Ascending aorta (tissue), 2 donors: ENCODE results near the gene GRK2. TPM values are rescaled to one million over a fixed set of nuclear protein-coding genes. Genes with fewer than 3 reads are reported as not detected.

Experiments
- DNase-seq, 2 donors: peaks; one replicate each; pipeline ENCODE4 v3.0.0-alpha.2; 2019; ENCODE audit warnings: low spot score in 2 of 2
- H3K27ac ChIP-seq, 2 donors: fragments of 200-600 bp; sonication (generic); one replicate each; pipeline ENCODE4 v1.5.1; 2016 to 2017; ENCODE audit warnings: mild to moderate bottlenecking in 1 of 2
- H3K27me3 ChIP-seq: fragments of 200-600 bp; sonication (generic); one replicate; pipeline ENCODE4 v1.5.1; 2017
- H3K36me3 ChIP-seq, 2 donors: fragments of 200-600 bp; sonication (generic); one replicate each; pipeline ENCODE4 v1.5.1; 2016
- H3K4me1 ChIP-seq, 2 donors: fragments of 200-600 bp; sonication (generic); one replicate each; pipeline ENCODE4 v1.5.1; 2016 to 2017; ENCODE audit warnings: mild to moderate bottlenecking in 1 of 2
- H3K4me3 ChIP-seq, 2 donors: fragments of 200-600 bp; sonication (generic); one replicate each; pipeline ENCODE4 v1.5.1; 2016 to 2017; ENCODE audit warnings: mild to moderate bottlenecking in 1 of 2
- H3K9me3 ChIP-seq, 2 donors: fragments of 200-600 bp; sonication (generic); one replicate each; pipeline ENCODE4 v1.5.1; 2016
- CTCF ChIP-seq, 3 experiments: fragments of 200-600 bp in 2 of 3; fragments of 450-650 bp in 1 of 3; sonication (generic) in 2 of 3; IDR thresholded peaks; one replicate each; pipeline ENCODE4 v1.5.1; 2016 to 2019; ENCODE audit warnings: antibody characterized with exemption in 3 of 3, mild to moderate bottlenecking in 1 of 3, moderate library complexity in 1 of 3
- intact Hi-C: fragments of 100-400 bp; cut with DNase I; formaldehyde crosslinking; loops from one replicate; pipeline ENCODE4 v1.15.1; 2023
- total RNA-seq: library from RNA; depleted of rRNA; stranded (reverse); fragments of >200 nt; gene quantifications from one replicate; pipeline ENCODE4 v1.1.0, GENCODE V29; 2016

The GRK2 gene
- total RNA-seq, 1 donor from 2014 or later = 65.3 TPM

- Histone ChIP-seq H3K4me3 (no peak overlapping the region), H3K36me3 (no peaks in the 10 kb centered on the region), H3K27ac (no peak overlapping the region), H3K4me1 (peaks cover 0 to 12% of the 10 kb centered on the region in 2 donors), H3K27me3 (no peaks in the 10 kb centered on the region), H3K9me3 (no peaks in the 10 kb centered on the region)
- TF ChIP-seq CTCF (IDR thresholded peaks at IDR 0.05) = no peak
- DNase-seq = no peak
- intact Hi-C loops = loop anchor here (2.0 kb wide), 1 partner anchor 245 kb away; no protein-coding TSS in a partner anchor
These were observed 53.7 kb downstream of the GRK2 start for GRCh38 chr11:67320011-67320410.

- H3K27ac ChIP-seq = no peak overlapping the region
- no peak for TF ChIP-seq CTCF (IDR thresholded peaks at IDR 0.05)
- intact Hi-C loops = loop anchor here (2.0 kb wide), 1 partner anchor 246 kb away; no protein-coding TSS in a partner anchor
- no peaks in the 10 kb centered on the region for H3K9me3 ChIP-seq
- H3K27me3 ChIP-seq = no peaks in the 10 kb centered on the region
- DNase-seq = peak in 1 of 2 donors; percentile 25
- H3K36me3 ChIP-seq = no peaks in the 10 kb centered on the region
- no peak overlapping the region for H3K4me3 ChIP-seq
- peaks cover 0 to 12% of the 10 kb centered on the region in 2 donors for H3K4me1 ChIP-seq
These were observed 54.4 kb downstream of the GRK2 start for GRCh38 chr11:67320691-67321090.

GRCh38 chr11:67321313-67321871, 55.1 kb downstream of the GRK2 start:
- no peak for TF ChIP-seq CTCF (IDR thresholded peaks at IDR 0.05)
- H3K27me3 ChIP-seq = no peaks in the 10 kb centered on the region
- intact Hi-C loops = loop anchor here (2.0 kb wide), 1 partner anchor 247 kb away; no protein-coding TSS in a partner anchor

GRCh38 chr11:67322049-67322448, 55.8 kb downstream of the GRK2 start:
- H3K4me3 ChIP-seq = no peak overlapping the region
- H3K27ac ChIP-seq = no peak overlapping the region
- H3K36me3 ChIP-seq = no peaks in the 10 kb centered on the region
- H3K4me1 ChIP-seq = peaks cover 0 to 12% of the 10 kb centered on the region in 2 donors
- no peaks in the 10 kb centered on the region for H3K27me3 ChIP-seq
- H3K9me3 ChIP-seq = no peaks in the 10 kb centered on the region
- intact Hi-C loops = no loop called here
- TF ChIP-seq CTCF (IDR thresholded peaks at IDR 0.05) = no peak
- no peak for DNase-seq

More at GRCh38 chr11:67321313-67321871, 55.1 kb downstream of the GRK2 start:
- H3K9me3 ChIP-seq = no peaks in the 10 kb centered on the region
- peaks cover 0 to 12% of the 10 kb centered on the region in 2 donors for H3K4me1 ChIP-seq
- DNase-seq = no peak
- H3K27ac ChIP-seq = no peak overlapping the region
- H3K4me3 ChIP-seq = no peak overlapping the region
- no peaks in the 10 kb centered on the region for H3K36me3 ChIP-seq

GRCh38 chr11:67323526-67323925, 57.3 kb downstream of the GRK2 start:
- peaks cover 0 to 7% of the 10 kb centered on the region in 2 donors for H3K4me1 ChIP-seq
- no peak for TF ChIP-seq CTCF (IDR thresholded peaks at IDR 0.05)
- no peaks in the 10 kb centered on the region for H3K27me3 ChIP-seq
- no peak overlapping the region for H3K4me3 ChIP-seq
- H3K9me3 ChIP-seq = no peaks in the 10 kb centered on the region
- no peak overlapping the region for H3K27ac ChIP-seq
- no peak for DNase-seq
- no peaks in the 10 kb centered on the region for H3K36me3 ChIP-seq
- intact Hi-C loops = no loop called here
